ENCODE results near the gene CLDND1. TPM values are rescaled to one million over a fixed set of nuclear protein-coding genes. Genes with fewer than 3 reads are reported as not detected.

The CLDND1 gene
- total and polyA plus RNA-seq, 2 donors (not counting 1 experiment from before 2014, with no cell fraction given), result 69.4 to 134 TPM

- ATAC-seq (ENCODE audit: low read depth) (peak; percentile 62), DNase-seq (peak; percentile 28)
- peaks cover 7% of the 10 kb centered on the region for H3K27me3 Mint-ChIP-seq
- H3K27ac ChIP-seq (ENCODE audit: low read length in 2 of 2), result peak overlapping the region; percentile 2 to 68
- CTCF ChIA-PET, result interaction anchor here (1.0 kb wide), 1 partner anchor 16 kb away, joined by 3 read pairs; no protein-coding TSS in a partner anchor
- POLR2A ChIA-PET, result no interaction called here
- no peak for TF ChIP-seq EZH2 (IDR thresholded peaks at IDR 0.05; ENCODE audit: borderline replicate concordance, insufficient read depth, low read depth, low read length, poor library complexity, severe bottlenecking)
- TF ChIP-seq CTCF (IDR thresholded peaks at IDR 0.05), result no peak
- H3K4me1 Mint-ChIP-seq, result peaks cover 41% of the 10 kb centered on the region
- peak overlapping the region; percentile 52 for H3K4me3 Mint-ChIP-seq
- no peaks in the 10 kb centered on the region for H3K27me3 ChIP-seq (replicated peaks in 1 of 4; ENCODE audit: control extremely low read depth in 1 of 4, control insufficient read depth in 3 of 4, insufficient read depth in 4 of 4, low read length in 3 of 4)
- no peaks in the 10 kb centered on the region for H3K79me2 ChIP-seq (ENCODE audit: control insufficient read depth, insufficient read depth, low read length)
- H2AFZ ChIP-seq (ENCODE audit: insufficient read depth, low read depth, low read length, poor library complexity, severe bottlenecking), result peak overlapping the region; percentile 1
- H3K4me2 ChIP-seq (replicated peaks; ENCODE audit: low read depth, low read length, poor library complexity, severe bottlenecking), result peak overlapping the region; percentile 2
- H3K9ac ChIP-seq (ENCODE audit: low read length), result no peak overlapping the region
- WGBS (ENCODE audit: insufficient coverage), result 36% methylated on average over 4 of the region's 7 CpGs
- intact Hi-C loops (cut with micrococcal nuclease), result no loop called here
- H3K9me3 Mint-ChIP-seq (ENCODE audit: insufficient read depth), result no peaks in the 10 kb centered on the region
- H3K36me3 ChIP-seq (replicated peaks in 1 of 2; ENCODE audit: control extremely low read depth in 1 of 2, control insufficient read depth in 1 of 2, extremely low read depth in 1 of 2, insufficient read depth in 2 of 2, low read length in 1 of 2), result no peaks in the 10 kb centered on the region
- no peak overlapping the region for H3K4me3 ChIP-seq (ENCODE audit: control extremely low read depth in 1 of 5, extremely low read depth in 1 of 5, insufficient read depth in 1 of 5, low read depth in 2 of 5, low read length in 4 of 5)
- peaks cover 3 to 27% of the 10 kb centered on the region in 2 donors for H3K4me1 ChIP-seq (ENCODE audit: control insufficient read depth in 2 of 2, insufficient read depth in 2 of 2, low read length in 2 of 2)
- H3K27ac Mint-ChIP-seq, result peak overlapping the region; percentile 73
- H3K9me3 ChIP-seq (ENCODE audit: control extremely low read depth in 1 of 3, control insufficient read depth in 2 of 3, insufficient read depth in 1 of 3, low read length in 2 of 3), result peaks cover 0 to 1% (median 0%) of the 10 kb centered on the region in 3 donors
- no peaks in the 10 kb centered on the region for H4K20me1 ChIP-seq (ENCODE audit: control insufficient read depth, insufficient read depth, low read length, poor library complexity, severe bottlenecking)
Measured at GRCh38 chr3:98556164-98557130, 33.7 kb upstream of the CLDND1 start.

- H3K4me3 Mint-ChIP-seq, result peak overlapping the region; percentile 27
- no peaks in the 10 kb centered on the region for H3K9me3 Mint-ChIP-seq (ENCODE audit: insufficient read depth)
- peaks cover 41% of the 10 kb centered on the region for H3K4me1 Mint-ChIP-seq
- no peaks in the 10 kb centered on the region for H3K79me2 ChIP-seq (ENCODE audit: control insufficient read depth, insufficient read depth, low read length)
- DNase-seq (no peak), ATAC-seq (ENCODE audit: low read depth) (no peak)
- CTCF ChIA-PET, result no interaction called here
- H3K36me3 ChIP-seq (replicated peaks in 1 of 2; ENCODE audit: control extremely low read depth in 1 of 2, control insufficient read depth in 1 of 2, extremely low read depth in 1 of 2, insufficient read depth in 2 of 2, low read length in 1 of 2), result no peaks in the 10 kb centered on the region
- WGBS (ENCODE audit: insufficient coverage), result no CpG with 5 or more reads among the region's 4 CpGs
- peaks cover 3 to 27% of the 10 kb centered on the region in 2 donors for H3K4me1 ChIP-seq (ENCODE audit: control insufficient read depth in 2 of 2, insufficient read depth in 2 of 2, low read length in 2 of 2)
- H4K20me1 ChIP-seq (ENCODE audit: control insufficient read depth, insufficient read depth, low read length, poor library complexity, severe bottlenecking), result no peaks in the 10 kb centered on the region
- no peak overlapping the region for H3K4me3 ChIP-seq (ENCODE audit: control extremely low read depth in 1 of 5, extremely low read depth in 1 of 5, insufficient read depth in 1 of 5, low read depth in 2 of 5, low read length in 4 of 5)
- H3K27ac Mint-ChIP-seq, result no peak overlapping the region
- no peaks in the 10 kb centered on the region for H3K27me3 ChIP-seq (replicated peaks in 1 of 4; ENCODE audit: control extremely low read depth in 1 of 4, control insufficient read depth in 3 of 4, insufficient read depth in 4 of 4, low read length in 3 of 4)
- TF ChIP-seq EZH2 (IDR thresholded peaks at IDR 0.05; ENCODE audit: borderline replicate concordance, insufficient read depth, low read depth, low read length, poor library complexity, severe bottlenecking), result no peak
- no peak for TF ChIP-seq CTCF (IDR thresholded peaks at IDR 0.05)
- H3K9ac ChIP-seq (ENCODE audit: low read length), result no peak overlapping the region
- no peak overlapping the region for H3K4me2 ChIP-seq (replicated peaks; ENCODE audit: low read depth, low read length, poor library complexity, severe bottlenecking)
- peak overlapping the region in 1 of 2 donors; percentile 68 for H3K27ac ChIP-seq (ENCODE audit: low read length in 2 of 2)
- H3K27me3 Mint-ChIP-seq, result peaks cover 7% of the 10 kb centered on the region
- peaks cover 0 to 1% (median 0%) of the 10 kb centered on the region in 3 donors for H3K9me3 ChIP-seq (ENCODE audit: control extremely low read depth in 1 of 3, control insufficient read depth in 2 of 3, insufficient read depth in 1 of 3, low read length in 2 of 3)
- H2AFZ ChIP-seq (ENCODE audit: insufficient read depth, low read depth, low read length, poor library complexity, severe bottlenecking), result no peak overlapping the region
- POLR2A ChIA-PET, result no interaction called here
- intact Hi-C loops (cut with micrococcal nuclease), result no loop called here
Measured at GRCh38 chr3:98555025-98555379, 32.3 kb upstream of the CLDND1 start.

All from B cell (primary cell).